NCI-H1930 (cell line): ENCODE results near the gene WDR93.

Source experiments
- DNase-seq, 2 experiments: peaks; one replicate each; lab custom pipeline; 2025; lab: John Stamatoyannopoulos, UW

The WDR93 gene

DNA sequence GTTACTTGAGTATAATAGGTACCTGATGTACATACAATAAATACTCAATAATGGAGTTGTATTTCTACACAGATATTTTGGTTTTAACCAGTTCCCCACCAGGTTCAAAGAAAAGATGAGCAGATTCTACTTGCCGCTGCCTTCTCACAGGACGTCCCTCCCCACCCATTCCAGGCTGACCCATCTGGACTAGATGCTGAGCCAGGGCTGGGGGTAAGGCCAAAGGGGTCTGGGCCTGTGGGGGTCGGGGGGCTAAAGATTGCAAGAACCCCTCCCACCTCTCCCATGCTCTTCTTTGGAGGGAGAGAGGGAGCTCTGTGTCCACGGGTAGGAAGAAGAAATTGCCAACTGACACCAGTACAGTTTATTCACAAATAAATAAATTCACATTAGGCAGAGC is 58.9 kb downstream of the WDR93 start:
- no peak for DNase-seq

GRCh38 chr15:89749951-89750559 is 59.4 kb downstream of the WDR93 start:
- DNase-seq, result peak in 1 of 2 experiments; percentile 4

DNA sequence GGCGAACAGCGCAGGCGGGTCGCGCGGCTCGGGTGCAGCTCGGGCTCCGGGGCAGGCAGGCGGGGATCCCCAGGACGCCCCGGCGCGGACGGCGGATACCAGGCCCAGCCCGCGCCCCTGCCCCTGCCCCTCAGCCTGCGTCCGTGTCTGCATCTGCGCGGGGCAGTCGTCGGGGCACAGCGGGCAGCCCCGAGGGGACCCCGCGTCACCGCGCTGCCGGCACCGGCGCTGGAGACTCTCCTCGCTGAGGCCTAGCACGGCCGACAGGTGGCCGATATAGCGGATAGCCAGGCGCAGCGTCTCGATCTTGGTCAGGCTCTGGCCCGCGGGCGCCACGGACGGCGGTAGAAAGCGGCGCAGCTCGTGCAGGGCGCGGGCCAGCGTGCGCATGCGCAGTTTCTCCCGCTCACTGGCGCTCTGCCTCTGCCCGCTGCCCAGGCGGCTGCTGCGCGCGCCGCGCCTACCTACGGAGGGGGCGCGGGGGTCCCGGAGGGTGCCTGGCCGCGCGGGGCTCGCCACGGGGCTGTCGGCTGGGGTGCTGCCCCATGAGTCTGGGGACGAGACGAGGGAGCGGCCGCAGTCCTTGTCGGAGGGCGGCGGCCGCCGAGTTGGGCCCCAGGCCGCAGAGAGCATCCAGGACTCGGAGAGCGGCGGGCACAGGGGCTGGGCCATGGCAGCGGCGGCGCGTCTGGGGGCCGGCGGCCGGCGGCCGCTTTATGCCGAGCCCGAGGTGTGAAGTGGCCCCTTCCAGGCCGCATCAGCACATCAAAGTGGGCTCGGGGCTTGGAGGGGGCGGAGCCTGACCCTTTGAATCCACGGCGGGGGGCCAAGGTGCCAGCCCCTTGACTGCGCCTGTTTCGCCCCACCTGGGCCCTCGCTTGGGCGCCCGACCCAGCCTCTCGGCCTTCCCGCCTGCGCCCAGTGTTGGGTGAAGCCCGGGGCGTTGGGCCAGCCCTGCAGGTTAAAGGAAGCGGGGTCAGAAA is 60.2 kb downstream of the WDR93 start, which contains the start of gene MESP1:
Gene MESP1, minus strand, starts transcription at position 690 of the 983 bp plus-strand sequence. Its CDS starts 18 bp downstream, at position 672.
- DNase-seq, result peak; percentile 67 to 89

DNA sequence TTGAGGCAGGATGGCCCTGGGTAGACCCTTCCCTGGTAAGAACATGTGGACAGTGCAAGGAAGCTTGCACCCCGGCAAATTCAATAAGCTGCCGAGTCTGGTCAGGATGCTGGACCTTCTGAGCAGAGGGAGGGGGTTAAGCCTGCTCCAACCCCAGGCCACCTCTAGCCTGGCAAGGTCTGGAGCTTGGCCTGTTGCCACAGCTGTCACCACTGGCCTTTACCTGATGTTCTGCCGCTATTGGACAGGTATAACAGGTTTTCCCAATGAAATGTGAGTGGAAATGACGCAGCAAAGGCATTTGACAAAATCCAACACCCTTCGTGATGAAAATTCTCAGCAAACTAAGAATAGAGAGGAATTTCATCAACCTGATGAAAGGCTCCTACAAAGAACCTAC is 61.1 kb downstream of the WDR93 start:
- DNase-seq, result no peak

DNA sequence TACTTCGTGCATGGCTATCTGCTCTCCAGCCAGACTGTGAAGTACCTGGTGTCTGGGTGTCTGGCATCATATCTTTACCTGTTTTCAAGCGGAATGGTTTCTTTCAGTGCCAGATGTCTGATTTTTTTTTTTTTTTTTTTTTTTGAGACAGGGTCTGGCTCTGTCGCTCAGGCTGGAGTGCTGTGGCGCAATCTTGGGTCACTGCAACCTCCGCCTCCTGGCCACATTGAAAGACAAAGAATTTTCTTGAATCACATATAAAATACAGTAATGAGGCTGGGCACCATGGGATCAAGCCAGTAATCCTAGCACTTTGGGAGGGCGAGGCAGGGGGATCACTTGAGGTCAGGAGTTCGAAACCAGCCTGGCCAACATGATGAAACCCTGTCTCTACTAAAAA is 63.2 kb downstream of the WDR93 start:
- DNase-seq, result no peak

DNA sequence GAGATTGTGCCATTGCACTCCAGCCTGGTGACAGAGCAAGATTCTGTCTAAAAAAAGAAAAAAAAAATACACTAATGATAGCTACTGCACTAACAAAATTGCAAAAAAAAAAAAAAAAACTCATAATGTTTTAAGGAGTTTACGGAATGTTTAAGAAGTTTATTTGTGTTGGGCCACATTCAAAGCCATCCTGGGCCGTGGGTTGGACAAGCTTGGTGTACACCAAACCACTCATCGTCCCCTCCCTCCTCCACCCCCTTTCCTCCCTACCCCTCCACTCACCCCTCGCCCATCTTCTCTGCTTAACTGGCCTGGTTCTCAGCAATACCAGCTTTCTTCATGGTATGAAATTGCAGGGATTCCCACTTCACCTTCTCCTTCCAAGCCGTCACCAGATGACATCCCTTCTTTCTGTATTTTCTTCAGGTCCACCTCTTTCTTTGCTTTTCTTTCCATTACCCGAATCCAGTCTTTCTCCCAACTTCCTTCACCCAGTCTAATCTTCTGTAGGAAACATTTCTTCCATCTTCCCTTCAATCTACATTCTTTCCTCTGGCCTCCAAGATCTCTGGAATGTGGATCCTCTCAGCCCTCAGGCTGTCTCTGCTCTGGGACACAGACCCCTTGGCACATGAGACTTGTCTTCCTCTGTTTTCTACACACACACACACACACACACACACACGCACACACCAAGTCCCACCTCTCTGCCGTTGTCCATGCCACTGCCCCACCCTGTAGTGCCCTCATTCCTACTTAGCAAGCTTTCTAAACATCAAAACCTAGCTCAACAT is 63.9 kb downstream of the WDR93 start:
- DNase-seq, result no peak

GRCh38 chr15:89755701-89756100 is 65.1 kb downstream of the WDR93 start:
- DNase-seq, result no peak

GRCh38 chr15:89756897-89757296 is 66.3 kb downstream of the WDR93 start:
- DNase-seq, result no peak

DNA sequence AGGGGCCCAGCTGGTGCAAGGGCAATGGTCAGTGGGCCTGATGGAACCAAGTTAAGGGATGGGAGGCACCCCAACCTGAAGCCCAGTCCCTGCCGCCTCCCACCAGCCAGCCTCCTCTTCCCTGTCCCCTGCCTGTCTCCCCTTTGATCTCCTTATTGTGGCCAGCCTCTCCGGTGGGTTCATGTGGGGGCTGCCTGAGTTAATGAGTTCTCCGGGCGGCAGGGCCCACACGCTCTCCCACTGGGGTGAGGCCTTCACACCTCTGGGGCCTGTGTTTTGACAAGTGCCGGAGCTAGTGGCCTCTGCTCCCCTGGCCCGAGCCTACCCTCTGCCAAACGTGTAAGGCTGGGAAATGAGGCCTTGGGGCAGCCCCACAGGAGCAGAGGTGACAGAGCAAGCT is 67.7 kb downstream of the WDR93 start:
- no peak for DNase-seq

DNA sequence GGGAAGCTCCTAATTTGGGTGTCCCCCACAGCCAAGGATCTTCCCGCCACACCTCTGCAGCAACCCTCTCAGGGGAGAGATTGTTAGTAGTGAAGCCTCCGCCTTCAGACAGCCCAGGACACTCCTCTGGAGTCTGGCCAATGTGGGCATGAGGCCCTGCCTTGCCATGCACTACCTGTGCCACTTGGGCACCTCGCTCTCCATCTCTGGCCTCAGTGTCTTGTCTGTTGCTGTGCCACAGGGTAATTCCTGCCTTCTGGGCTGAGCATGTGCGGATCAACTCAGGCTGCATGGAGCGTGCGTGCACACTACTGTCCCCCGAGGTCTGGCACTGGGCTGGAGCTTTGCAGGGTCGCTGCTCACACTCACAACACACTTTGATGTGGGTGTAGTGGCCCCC is 68.4 kb downstream of the WDR93 start:
- DNase-seq, result no peak

DNA sequence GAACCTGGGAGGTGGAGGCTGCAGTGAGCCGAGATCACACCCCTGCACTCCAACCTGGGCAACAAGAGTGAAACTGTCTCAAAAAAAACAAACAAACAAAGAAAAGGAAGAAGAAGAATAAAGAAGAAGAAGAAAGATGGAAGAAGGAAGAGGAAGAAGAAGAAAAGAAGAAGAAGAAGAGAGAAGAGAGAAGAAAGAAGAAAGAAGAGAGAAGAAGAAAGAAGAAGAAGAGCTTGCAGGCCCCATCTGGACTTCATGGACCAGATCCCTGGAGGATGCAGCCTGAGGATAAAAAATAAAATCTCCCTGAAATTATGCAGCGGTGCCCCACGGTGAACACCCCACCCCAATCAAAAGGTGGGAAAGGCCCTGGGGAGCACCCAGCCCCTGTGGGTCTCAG is 69.2 kb downstream of the WDR93 start:
- DNase-seq, result no peak

DNA sequence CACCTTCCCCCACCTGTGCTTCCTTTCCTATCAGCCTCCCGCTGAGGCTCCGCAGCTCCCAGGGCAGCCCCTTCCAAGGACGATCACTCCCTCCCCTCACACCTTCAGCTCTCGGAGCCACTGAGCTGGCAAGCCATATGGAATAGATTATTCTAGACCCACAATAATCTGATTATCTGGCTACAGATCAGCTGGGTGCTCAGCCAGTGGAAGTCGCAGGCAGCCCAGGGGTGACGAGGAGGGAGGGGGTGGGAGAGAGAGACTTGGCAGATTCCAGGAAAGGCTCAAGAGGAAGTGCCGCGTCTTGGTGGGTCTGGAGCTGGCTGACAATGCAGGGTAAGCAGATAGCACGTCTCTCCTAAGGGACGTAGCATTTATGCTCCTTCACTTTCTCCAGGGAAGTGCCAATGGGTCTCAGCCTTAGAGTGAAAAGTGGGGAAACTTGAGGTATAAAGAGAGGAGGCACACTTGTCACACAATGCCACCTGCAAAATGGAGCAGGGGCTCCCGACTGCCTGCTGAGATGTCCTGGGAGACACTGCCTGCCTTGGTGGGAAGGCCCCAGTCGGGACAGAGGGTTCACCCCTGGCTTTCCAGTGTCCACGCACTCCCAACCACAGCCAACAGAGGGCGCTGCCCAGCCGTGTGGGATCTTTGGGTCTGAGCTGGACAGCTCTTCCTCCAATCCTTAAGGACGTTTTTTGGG is 69.8 kb downstream of the WDR93 start:
- peak; percentile 28 to 35 for DNase-seq

- no peak for DNase-seq
Measured at GRCh38 chr15:89761009-89761831, 70.6 kb downstream of the WDR93 start.

DNA sequence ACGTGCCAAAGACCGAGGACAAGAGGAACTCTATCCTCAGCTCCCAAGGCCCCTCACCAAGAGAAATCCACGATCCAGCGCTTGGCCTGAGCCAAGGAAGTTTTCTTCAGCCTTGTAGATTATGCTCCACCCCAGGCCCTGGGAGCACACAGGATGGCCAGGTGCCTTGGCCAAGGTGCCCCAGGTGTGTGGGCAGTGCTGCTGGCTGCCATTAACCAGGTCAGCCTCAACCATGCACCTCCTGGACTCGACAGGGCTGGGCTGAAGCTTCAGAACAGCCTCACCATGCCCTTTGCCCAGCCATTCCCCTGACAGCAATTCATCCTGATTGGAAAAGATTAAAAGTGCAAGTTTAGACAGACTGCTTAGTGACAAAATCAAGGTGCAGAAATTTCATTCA is 71.3 kb downstream of the WDR93 start:
- no peak for DNase-seq

- DNase-seq, result no peak
Measured at GRCh38 chr15:89765694-89766093, 75.1 kb downstream of the WDR93 start.

- no peak for DNase-seq
Measured at GRCh38 chr15:89766357-89767311, 76.0 kb downstream of the WDR93 start.

DNA sequence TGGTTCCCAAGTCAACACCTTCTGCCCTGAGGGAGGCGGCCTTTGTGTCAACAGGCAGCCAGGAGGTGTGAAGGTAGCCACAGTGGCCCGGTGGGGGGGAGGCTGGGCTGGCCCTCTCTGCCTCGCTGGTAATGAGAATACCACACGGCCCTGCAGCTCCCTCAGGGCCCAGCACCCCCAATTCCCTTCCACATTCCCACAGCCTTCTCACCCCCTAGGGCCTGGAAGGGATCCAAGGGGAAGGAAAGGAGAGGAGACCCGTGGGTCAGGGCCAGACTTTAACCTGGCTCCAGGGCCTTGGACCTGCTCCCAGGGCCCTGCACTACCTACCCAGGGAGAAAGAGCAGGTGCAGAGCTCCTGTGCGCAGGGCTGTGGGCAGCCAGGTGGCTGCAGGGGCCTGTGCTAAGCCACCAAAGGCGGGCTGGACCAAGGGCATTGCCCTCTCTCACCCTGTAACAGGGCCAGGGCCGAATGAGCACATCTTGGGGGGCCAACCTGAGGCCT is 76.9 kb downstream of the WDR93 start:
- no peak for DNase-seq

- no peak for DNase-seq
Measured at GRCh38 chr15:89768071-89768500, 77.5 kb downstream of the WDR93 start.

GRCh38 chr15:89769366-89769765 is 78.8 kb downstream of the WDR93 start:
- no peak for DNase-seq
